Peyer's patch (tissue), 4 donors: ENCODE measurements around the gene NRBF2. TPM values are rescaled to one million over a fixed set of nuclear protein-coding genes. Genes with fewer than 3 reads are reported as not detected.

ENCODE experiments used
- DNase-seq, 3 donors: peaks; one replicate each; pipeline ENCODE4 v3.0.0-alpha.2; 2017 to 2019
- H3K27ac ChIP-seq, 4 donors: fragments of 200-600 bp; sonication (generic); one replicate each; pipeline ENCODE4 v1.5.1; 2016 to 2019
- H3K27me3 ChIP-seq, 2 donors: fragments of 200-600 bp; sonication (generic); one replicate each; pipeline ENCODE4 v1.5.1; 2019
- H3K36me3 ChIP-seq, 3 donors: fragments of 200-600 bp; sonication (generic); one replicate each; pipeline ENCODE4 v1.5.1; 2016 to 2019
- H3K4me1 ChIP-seq, 4 donors: fragments of 200-600 bp; sonication (generic); one replicate each; pipeline ENCODE4 v1.5.1; 2016 to 2019
- H3K4me3 ChIP-seq, 4 donors: fragments of 200-600 bp; sonication (generic); 1 replicate in 3 of 4; 2 replicates in 1 of 4; pipeline ENCODE4 v1.5.1; 2016 to 2019; ENCODE audit warnings: mild to moderate bottlenecking in 1 of 4
- H3K9me3 ChIP-seq, 4 donors: fragments of 200-600 bp; sonication (generic); one replicate each; pipeline ENCODE4 v1.5.1; 2016 to 2019; ENCODE audit warnings: mild to moderate bottlenecking in 1 of 4
- POLR2A ChIP-seq, 2 donors: fragments of 450-650 bp; IDR thresholded peaks; one replicate each; pipeline ENCODE4 v1.5.1; 2017; ENCODE audit warnings: antibody characterized with exemption in 2 of 2, mild to moderate bottlenecking in 2 of 2, moderate library complexity in 2 of 2
- total RNA-seq, 4 donors: library from RNA; depleted of rRNA; stranded (reverse); fragments of >200 nt; gene quantifications; one replicate each; pipeline ENCODE4 v1.1.0, GENCODE V29; 2016
- TF ChIP-seq, protein P1 (sequence below), 6 experiments: fragments of 450-650 bp in 4 of 6; fragments of 200-600 bp in 2 of 6; sonication (generic) in 1 of 6; IDR thresholded peaks; one replicate each; pipeline ENCODE4 v1.5.1; 2017 to 2019; ENCODE audit warnings: antibody characterized with exemption in 6 of 6, mild to moderate bottlenecking in 3 of 6, moderate library complexity in 1 of 6

The NRBF2 gene
- total RNA-seq, 4 donors from 2014 or later, result 10.7 to 15.8 (median 14.9) TPM

DNA sequence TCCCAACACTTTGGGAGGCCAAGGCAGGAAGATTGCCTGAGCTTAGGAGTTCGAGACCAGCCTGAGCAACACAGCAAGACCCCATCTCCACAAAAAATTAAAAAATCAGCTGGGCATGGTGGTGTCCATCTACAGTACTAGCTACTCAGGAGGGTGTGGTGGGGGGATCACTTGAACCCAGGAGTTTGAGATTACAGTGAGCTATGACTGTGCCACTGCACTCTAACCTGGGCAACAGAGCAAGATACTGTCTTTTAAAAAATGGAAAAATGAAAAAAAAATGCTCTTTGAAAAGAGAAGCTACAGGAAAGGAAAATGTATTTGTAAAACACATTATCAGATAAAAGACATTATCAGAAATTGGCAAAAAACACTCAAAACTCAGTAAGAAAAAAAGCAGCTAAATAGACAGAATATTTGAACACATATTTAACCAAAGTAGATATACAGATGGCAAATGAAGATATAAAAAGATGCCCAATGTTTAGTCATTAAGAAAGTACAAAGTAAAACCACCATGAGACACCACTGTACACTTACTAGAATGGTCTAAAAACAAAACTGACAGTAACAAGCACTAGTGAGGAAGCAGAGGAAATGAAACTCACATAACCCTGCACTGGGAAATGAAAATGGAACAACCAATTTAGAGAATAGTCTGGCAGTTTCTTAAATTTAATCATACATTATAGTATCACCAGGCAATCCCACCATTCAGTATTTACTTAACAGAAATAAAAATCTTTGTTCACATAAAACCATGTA, 40.5 kb downstream of the NRBF2 start:
- no peak overlapping the region for H3K4me3 ChIP-seq
- no peaks in the 10 kb centered on the region for H3K27me3 ChIP-seq
- H3K36me3 ChIP-seq, result peaks cover 0 to 75% (median 0%) of the 10 kb centered on the region in 3 donors
- no peaks in the 10 kb centered on the region for H3K9me3 ChIP-seq
- no peak for DNase-seq
- TF ChIP-seq, protein P1, sequence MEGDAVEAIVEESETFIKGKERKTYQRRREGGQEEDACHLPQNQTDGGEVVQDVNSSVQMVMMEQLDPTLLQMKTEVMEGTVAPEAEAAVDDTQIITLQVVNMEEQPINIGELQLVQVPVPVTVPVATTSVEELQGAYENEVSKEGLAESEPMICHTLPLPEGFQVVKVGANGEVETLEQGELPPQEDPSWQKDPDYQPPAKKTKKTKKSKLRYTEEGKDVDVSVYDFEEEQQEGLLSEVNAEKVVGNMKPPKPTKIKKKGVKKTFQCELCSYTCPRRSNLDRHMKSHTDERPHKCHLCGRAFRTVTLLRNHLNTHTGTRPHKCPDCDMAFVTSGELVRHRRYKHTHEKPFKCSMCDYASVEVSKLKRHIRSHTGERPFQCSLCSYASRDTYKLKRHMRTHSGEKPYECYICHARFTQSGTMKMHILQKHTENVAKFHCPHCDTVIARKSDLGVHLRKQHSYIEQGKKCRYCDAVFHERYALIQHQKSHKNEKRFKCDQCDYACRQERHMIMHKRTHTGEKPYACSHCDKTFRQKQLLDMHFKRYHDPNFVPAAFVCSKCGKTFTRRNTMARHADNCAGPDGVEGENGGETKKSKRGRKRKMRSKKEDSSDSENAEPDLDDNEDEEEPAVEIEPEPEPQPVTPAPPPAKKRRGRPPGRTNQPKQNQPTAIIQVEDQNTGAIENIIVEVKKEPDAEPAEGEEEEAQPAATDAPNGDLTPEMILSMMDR (IDR thresholded peaks at IDR 0.05), result no peak
- no peak for TF ChIP-seq POLR2A (IDR thresholded peaks at IDR 0.05)
- no peaks in the 10 kb centered on the region for H3K4me1 ChIP-seq
- peak overlapping the region in 1 of 4 donors; percentile 26 for H3K27ac ChIP-seq

DNA sequence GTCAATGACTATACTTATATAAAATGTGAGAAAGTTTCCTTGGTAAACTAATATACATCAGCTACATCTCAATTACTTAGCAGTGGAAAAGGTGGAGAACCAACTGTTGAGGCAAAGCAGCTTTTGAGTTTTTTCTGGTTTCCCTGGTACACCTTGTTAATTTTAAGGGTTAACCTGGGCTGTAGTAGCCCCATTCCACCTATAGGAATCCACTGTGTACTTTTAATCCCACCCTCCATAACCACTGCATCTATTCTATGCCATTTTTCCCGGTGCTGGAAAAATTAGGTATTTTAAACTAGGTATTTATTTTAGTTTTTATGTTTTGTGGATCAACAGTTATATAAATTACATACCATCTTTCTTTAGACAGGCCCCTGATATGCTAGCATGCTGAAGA, 42.4 kb downstream of the NRBF2 start:
- Histone ChIP-seq H3K9me3 (no peaks in the 10 kb centered on the region), H3K4me3 (no peak overlapping the region), H3K36me3 (peaks cover 0 to 82% (median 0%) of the 10 kb centered on the region in 3 donors), H3K27ac (no peak overlapping the region), H3K27me3 (no peaks in the 10 kb centered on the region), H3K4me1 (no peaks in the 10 kb centered on the region)
- no peak for TF ChIP-seq POLR2A (IDR thresholded peaks at IDR 0.05)
- TF ChIP-seq, protein P1 (IDR thresholded peaks at IDR 0.05), result no peak
- no peak for DNase-seq

DNA sequence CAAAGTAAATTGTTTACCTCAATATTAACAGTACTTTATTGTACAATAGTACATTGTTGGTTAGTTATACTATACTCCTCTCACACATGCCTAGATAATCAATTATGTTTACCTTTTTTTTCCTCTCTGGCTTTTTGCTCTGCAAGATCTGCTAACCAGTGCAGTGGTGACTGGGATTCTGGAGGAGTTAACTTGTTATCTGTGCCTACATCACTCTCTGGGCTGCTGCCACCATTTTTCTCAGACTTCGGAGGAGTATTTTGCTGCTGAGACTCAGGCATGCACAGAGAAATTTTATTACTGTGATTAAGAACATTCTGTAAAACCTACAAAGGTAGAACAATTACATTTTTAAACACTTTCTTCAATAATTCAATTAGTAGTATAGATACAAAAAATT, 59.7 kb downstream of the NRBF2 start:
- peaks cover 0 to 93% (median 0%) of the 10 kb centered on the region in 3 donors for H3K36me3 ChIP-seq

DNA sequence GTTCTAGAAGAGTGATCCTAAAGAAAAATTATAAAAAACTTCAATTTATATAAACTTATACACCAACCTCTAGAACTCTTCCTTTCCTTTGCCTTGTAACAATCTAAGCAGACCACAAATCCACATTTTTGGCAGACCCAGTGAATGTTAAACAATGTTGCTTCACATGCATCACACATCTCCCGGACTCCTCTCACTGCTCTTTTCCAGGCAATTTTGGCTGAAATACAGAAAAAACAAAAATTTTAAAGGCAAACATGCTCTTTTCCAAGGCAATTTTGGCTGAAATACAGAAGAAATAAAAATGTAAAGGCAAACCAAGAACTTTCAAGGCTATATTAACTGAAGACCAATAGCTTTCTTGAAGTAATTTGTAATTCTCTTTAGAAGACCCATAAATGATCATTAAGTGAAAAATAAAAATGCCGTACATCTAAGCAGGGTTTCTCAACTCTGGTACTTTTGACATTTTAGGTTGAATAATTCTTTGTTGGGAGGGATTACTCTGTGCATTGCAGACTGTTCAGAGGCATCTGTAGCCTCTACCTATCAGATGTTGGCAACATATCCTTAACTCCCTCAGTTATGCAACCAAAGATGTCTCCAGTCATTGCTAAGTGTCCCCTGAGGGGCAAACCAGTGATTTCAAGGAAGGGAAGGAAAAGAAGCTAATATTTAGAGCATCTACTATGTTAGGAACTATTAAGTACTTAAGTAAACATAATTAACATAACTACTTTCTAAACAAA, 64.4 kb downstream of the NRBF2 start:
- no peak overlapping the region for H3K4me3 ChIP-seq
- peaks cover 0 to 87% (median 0%) of the 10 kb centered on the region in 3 donors for H3K36me3 ChIP-seq
- no peaks in the 10 kb centered on the region for H3K4me1 ChIP-seq
- no peak for DNase-seq
- no peak overlapping the region for H3K27ac ChIP-seq
- TF ChIP-seq, protein P1 (IDR thresholded peaks at IDR 0.05), result no peak
- TF ChIP-seq POLR2A (IDR thresholded peaks at IDR 0.05), result no peak
- no peaks in the 10 kb centered on the region for H3K27me3 ChIP-seq
- H3K9me3 ChIP-seq, result no peaks in the 10 kb centered on the region

More for the DNA sequence above, 59.7 kb downstream of the NRBF2 start:
- Histone ChIP-seq H3K4me1 (no peaks in the 10 kb centered on the region), H3K27me3 (no peaks in the 10 kb centered on the region), H3K4me3 (no peak overlapping the region), H3K27ac (no peak overlapping the region), H3K9me3 (no peaks in the 10 kb centered on the region)
- DNase-seq, result no peak
- TF ChIP-seq, protein P1 (IDR thresholded peaks at IDR 0.05), result no peak
- no peak for TF ChIP-seq POLR2A (IDR thresholded peaks at IDR 0.05)

DNA sequence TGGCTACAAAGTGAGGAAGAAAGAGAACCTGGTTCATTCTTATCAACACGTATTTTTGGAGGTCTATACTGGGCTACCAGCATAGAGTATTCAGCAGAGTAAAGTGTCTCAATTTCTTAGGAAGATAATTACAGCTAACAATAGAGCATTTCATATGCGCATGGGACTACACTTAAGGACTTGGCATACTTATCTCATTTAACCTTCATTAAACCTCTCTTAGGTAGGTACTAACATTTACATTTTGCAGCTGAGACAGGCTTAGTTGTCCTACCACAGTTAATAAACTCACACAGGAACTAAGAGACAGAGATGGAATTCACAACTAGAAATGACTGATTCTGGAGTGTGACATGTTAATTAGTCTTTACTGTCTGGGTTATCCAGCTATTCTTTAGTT, 66.6 kb downstream of the NRBF2 start:
- peaks cover 0 to 68% (median 0%) of the 10 kb centered on the region in 3 donors for H3K36me3 ChIP-seq
- no peak overlapping the region for H3K4me3 ChIP-seq

More for the DNA sequence above, 66.6 kb downstream of the NRBF2 start:
- TF ChIP-seq, protein P1 (IDR thresholded peaks at IDR 0.05), result no peak
- no peak for TF ChIP-seq POLR2A (IDR thresholded peaks at IDR 0.05)
- Histone ChIP-seq H3K27me3 (no peaks in the 10 kb centered on the region), H3K4me1 (peaks cover 0 to under 1% (median 0%) of the 10 kb centered on the region in 4 donors), H3K27ac (no peak overlapping the region), H3K9me3 (no peaks in the 10 kb centered on the region)
- no peak for DNase-seq
